HCT116 (cell line): ENCODE results near the gene FMN2.

Experiments used
- CTCF ChIP-seq, 3 experiments: fragments of 200-600 bp in 1 of 3; sonication (generic) in 1 of 3; IDR thresholded peaks in 2 of 3; conservative IDR thresholded peaks in 1 of 3; 2 replicates each; pipeline ENCODE4 v1.5.1; 2012 to 2017; ENCODE audit warnings: low read depth in 2 of 3, low read length in 2 of 3, antibody characterized with exemption in 1 of 3, borderline replicate concordance in 1 of 3, control low read depth in 1 of 3, mild to moderate bottlenecking in 1 of 3, mixed read lengths in 1 of 3, mixed run types in 1 of 3, moderate library complexity in 1 of 3; ENCODE audit not compliant: insufficient read depth in 1 of 3
- REST ChIP-seq: IDR thresholded peaks from 2 replicates; pipeline ENCODE4 v1.6.1; 2012; ENCODE audit warnings: low read depth

- TF ChIP-seq CTCF (IDR thresholded peaks at IDR 0.05 in 2 of 3, conservative IDR thresholded peaks at IDR 0.05 in 1 of 3; ENCODE audit: borderline replicate concordance in 1 of 3, insufficient read depth in 1 of 3, low read depth in 2 of 3, low read length in 2 of 3) (no peak), REST (no peak)
Measured at GRCh38 chr1:240101306-240101705, 9.6 kb downstream of the FMN2 start.
